Sigmoid colon (tissue), 4 donors: Measurements from ENCODE around the gene ZNF561.

ENCODE experiments used
- CTCF ChIP-seq, 4 experiments: fragments of 450-650 bp in 3 of 4; fragments of 200-600 bp in 1 of 4; IDR thresholded peaks; one replicate each; pipeline ENCODE4 v1.5.1; 2016 to 2019; ENCODE audit warnings: antibody characterized with exemption in 4 of 4, mild to moderate bottlenecking in 3 of 4, moderate library complexity in 2 of 4
- POLR2A ChIP-seq, 2 donors: fragments of 450-650 bp; IDR thresholded peaks; one replicate each; pipeline ENCODE4 v1.6.1; 2016; ENCODE audit warnings: antibody characterized with exemption in 2 of 2, mild to moderate bottlenecking in 2 of 2, moderate library complexity in 2 of 2
- POLR2AphosphoS5 ChIP-seq, 4 donors: sonication (generic); formaldehyde crosslinking; IDR thresholded peaks; one replicate each; pipeline ENCODE4 v1.6.1; 2017; ENCODE audit warnings: antibody characterized with exemption in 4 of 4

- no peak for TF ChIP-seq CTCF (IDR thresholded peaks at IDR 0.05)
- TF ChIP-seq POLR2A (IDR thresholded peaks at IDR 0.05) = no peak
- TF ChIP-seq POLR2AphosphoS5 (IDR thresholded peaks at IDR 0.05) = peak; percentile 13 to 73 (median 46)
Measured at GRCh38 chr19:9621156-9622037, at the start of gene ZNF561.
